GM20000 (cell line): ENCODE data around the gene NME9.

Experiments used
- DNase-seq: peaks from one replicate; pipeline ENCODE4 v3.0.0; 2012; ENCODE audit warnings: low spot score
- TF ChIP-seq, protein P1 (sequence below): IDR thresholded peaks from 2 replicates; pipeline ENCODE4 v1.5.1; 2012; ENCODE audit warnings: mild to moderate bottlenecking, control low read depth; ENCODE audit errors: extremely low read depth, missing control alignments

Gene NME9

DNA sequence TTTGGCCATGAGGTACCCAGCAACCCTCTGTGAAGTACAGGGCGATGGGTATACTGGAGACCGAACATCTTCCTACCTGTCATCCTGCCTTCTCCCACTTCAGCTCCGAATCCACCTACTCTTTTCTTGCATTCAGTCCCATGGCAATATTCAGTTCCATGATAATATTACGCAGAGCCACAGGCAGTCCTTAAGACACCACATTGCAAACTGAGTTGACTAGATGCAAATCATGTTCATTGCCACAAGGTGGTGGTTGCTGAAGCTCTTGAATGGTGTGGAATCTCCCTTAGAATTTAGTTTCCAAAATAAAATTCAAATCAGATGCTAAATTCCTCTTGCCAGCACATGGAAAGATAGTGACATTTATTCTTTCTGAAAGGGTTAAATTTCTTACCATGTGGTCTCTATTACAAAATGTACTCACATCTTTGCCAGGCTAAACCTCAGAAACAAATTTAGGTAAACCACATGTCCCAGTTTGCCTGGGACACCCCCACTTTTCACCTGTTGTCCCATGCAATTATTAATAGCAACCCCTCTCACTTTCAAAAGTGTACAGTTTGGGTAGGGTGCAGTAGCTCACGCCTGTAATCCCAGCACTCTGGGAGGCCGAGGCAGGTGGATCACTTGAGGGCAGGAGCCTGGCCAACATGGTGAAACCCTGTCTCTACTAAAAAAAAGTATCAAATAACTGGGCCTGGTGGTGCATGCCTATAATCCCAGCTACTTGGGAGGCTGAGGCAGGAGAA, 1.7 kb upstream of the NME9 start:
- DNase-seq, result no peak
- TF ChIP-seq, protein P1, sequence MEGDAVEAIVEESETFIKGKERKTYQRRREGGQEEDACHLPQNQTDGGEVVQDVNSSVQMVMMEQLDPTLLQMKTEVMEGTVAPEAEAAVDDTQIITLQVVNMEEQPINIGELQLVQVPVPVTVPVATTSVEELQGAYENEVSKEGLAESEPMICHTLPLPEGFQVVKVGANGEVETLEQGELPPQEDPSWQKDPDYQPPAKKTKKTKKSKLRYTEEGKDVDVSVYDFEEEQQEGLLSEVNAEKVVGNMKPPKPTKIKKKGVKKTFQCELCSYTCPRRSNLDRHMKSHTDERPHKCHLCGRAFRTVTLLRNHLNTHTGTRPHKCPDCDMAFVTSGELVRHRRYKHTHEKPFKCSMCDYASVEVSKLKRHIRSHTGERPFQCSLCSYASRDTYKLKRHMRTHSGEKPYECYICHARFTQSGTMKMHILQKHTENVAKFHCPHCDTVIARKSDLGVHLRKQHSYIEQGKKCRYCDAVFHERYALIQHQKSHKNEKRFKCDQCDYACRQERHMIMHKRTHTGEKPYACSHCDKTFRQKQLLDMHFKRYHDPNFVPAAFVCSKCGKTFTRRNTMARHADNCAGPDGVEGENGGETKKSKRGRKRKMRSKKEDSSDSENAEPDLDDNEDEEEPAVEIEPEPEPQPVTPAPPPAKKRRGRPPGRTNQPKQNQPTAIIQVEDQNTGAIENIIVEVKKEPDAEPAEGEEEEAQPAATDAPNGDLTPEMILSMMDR, result no peak

DNA sequence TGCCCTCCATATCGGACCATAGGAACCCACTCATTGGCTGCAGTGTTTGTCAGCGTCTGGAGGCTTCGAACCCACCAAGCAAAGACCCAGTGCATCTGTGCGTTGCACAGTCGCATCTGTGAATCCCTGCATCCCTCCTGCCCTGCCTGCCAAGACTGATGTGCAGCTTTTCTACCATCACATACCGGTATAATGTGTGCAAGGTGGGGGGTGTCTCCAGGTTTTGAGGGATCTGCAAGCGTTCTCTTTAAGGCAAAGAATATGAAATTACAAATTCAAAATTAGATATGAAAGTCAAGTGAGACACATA, 288 bp upstream of the NME9 start:
- no peak for DNase-seq
- TF ChIP-seq, protein P1, result no peak

DNA sequence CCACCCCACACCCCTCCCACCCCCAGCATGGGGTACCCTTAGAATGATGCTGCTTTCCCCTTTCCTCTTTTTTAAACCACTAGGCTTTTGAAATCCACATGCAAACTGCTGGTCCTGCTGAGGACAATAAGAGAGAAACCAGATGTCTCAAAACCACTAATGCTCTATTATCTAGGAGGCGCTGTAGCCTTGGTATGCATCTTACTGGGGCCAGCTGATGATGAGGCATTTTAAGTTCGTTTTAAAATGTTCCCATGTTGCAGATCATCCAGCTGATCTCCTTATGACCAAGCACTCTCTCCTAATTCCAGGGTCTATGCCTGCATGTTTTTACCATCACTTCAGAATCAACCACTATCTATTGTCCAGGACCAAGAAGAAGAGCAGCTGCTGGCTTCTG, 1.3 kb downstream of the NME9 start:
- DNase-seq, result no peak
- TF ChIP-seq, protein P1, result no peak

DNA sequence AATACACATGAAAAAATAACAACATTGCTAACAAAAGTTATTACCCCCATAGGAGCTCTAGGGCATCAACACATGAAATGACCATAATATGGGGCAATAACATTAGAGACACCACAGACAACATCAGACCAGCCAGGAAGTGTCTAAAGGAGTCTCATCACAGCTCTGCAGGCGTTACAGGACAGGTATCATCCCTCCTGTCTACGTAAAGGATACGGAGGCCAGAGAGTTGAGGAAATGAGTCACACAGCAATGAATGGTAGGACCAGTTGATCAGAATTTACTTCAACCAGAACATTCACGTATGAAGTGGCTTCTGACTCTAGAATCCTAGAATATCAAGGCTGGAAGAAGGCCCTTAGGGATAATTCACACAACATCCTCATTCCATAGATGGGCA, 1.8 kb downstream of the NME9 start:
- TF ChIP-seq, protein P1, result no peak
- DNase-seq, result no peak

DNA sequence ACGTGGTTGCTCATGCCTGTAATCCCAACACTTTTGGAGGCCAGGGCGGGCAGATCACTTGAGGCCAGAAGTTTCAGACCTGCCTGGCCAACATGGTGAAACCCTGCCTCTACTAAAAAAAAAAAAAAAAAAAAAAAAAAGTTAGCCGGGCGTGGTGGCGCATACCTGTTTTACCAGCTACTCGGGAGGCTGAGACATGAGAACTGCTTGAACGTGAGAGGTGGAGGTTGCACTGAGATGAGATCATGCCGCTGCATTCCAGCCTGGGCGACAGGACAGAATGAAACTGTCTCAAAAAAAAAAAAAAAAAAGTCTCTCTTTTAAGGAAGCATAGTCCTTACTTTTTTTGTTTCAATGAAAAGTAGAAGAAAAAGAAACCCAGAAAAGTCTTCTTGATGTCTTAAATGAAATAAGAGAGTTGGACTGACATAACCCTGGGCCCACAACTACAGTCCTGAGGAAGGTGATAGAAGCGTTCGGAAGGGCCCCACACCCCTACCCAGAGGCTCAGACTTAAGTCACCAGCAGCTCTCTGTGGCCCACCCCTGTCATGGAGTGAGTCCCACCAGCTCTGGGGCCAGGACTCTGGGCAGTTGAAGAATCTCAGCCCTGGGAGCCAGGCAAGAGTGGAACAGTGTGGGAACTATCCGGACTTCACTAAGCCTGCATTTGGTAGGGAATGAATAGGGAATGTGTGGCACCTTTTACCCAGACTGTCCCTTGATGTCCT, 2.6 kb downstream of the NME9 start:
- TF ChIP-seq, protein P1, result no peak
- DNase-seq, result no peak

DNA sequence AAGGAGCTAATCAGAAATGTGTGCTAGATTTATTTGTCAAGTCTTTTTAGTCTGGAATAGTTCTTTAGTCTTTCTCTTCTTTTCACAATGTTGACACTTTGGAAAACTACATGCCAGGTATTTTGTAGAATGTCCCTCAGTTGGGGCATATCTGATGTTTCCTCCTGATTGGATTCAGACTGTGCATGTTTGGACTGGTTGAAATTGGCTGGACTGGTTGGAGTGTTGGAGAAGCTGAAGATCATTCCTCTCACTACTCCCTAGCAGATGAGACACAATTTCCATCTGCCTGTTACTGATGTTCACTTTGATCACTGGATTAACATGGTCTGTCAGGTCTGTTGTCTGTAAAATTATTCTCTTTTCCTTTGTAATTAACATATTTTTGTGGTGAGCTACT, 3.7 kb downstream of the NME9 start:
- TF ChIP-seq, protein P1, result no peak

DNA sequence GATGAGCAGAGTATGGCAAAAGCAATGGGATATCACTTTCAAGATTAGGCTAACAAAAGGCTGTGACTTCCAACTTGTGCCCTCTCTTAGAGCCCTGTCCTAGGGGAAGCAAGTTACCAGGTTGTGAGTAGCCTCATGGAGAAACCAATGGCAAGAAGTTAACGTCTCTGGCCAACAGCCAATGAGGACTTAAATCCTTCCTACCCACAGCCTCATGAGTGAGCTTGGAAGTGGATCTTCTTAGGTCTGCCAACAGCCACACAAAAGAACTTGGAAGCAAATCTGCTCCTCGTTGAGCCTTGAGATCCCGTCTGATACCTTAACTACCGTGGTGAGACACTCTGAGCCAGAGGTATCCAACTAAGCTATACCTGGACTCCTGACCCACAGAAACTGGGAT, 5.7 kb downstream of the NME9 start:
- no peak for DNase-seq
- TF ChIP-seq, protein P1, result no peak

More for the DNA sequence above, 3.7 kb downstream of the NME9 start:
- DNase-seq, result no peak
